Measurements from ENCODE around the gene MID2.

MID2 gene

DNA sequence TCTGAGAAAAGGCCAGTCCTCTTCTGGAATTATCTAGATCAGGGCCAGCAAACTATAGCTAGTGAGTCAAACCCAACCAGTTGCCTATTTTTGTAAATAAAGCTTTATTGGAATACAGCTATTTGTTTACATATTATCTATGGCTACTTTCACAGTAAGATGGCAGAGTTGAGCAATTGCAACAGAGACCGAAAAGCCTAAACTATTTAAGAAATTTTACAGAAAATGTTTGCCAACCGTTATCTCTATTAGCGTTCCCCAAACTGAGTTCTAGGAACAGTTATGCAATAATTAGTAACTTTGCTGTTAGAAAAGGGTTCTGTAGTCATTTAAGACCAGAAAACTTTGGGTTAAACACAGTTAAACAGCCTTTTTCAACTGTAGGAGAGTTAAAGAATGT lies 146.0 kb downstream of the MID2 start:
- no peak for DNase-seq

Data from stimulated activated CD4-positive, alpha-beta T cell treated with anti-CD3 and anti-CD28 coated beads, Interleukin-2, amount 100 ng/mL, for 24 hours (primary cell).